Stimulated activated CD8-positive, alpha-beta memory T cell treated with anti-CD3 and anti-CD28 coated beads, Interleukin-4, amount 100 ng/mL, for 48 hours (primary cell): ENCODE measurements around the gene RYR1.

Experiments
- DNase-seq: peaks from one replicate; pipeline ENCODE4 v3.0.0-alpha.2; 2020

Gene RYR1

DNA sequence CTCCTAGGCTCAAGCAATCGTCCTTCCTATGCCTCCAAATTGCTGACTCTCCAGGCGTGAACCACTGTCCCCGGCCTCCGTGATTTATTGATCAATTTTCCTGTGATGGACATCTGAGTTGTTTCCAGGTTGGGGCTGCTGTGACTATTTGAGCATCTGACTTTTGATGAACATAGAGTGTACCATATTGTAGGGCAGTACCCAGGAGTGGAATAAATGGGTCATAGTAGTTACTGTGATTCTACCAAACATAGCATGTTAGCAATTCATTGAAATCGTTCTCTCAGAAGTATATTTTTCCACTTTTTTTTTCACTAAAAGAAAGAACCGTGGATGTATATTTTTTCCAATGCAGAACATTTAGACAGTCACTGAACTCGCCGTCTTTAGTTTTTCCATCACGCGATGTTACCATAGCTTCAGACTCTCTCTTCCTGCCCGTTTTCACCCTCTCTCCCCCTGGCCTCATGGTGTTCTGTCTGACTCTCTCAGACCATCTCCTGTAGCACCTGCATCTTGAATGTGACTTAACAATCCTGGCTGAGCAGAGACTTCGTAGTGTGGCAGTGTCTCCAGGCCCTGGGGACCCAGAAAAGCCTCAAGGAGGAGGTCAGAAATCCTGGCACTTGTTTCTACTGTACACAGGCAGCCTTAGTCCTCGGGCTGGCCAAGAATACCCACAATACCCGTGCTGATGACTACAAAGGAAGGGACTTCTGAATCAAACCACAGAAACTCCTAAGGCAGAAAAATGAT lies 4.3 kb upstream of the RYR1 start:
- DNase-seq, result peak; percentile 43

GRCh38 chr19:38429811-38430156 lies 3.7 kb upstream of the RYR1 start:
- no peak for DNase-seq

GRCh38 chr19:38430931-38431330 lies 2.6 kb upstream of the RYR1 start:
- no peak for DNase-seq

GRCh38 chr19:38434549-38435051 lies 1.1 kb downstream of the RYR1 start:
- no peak for DNase-seq

DNA sequence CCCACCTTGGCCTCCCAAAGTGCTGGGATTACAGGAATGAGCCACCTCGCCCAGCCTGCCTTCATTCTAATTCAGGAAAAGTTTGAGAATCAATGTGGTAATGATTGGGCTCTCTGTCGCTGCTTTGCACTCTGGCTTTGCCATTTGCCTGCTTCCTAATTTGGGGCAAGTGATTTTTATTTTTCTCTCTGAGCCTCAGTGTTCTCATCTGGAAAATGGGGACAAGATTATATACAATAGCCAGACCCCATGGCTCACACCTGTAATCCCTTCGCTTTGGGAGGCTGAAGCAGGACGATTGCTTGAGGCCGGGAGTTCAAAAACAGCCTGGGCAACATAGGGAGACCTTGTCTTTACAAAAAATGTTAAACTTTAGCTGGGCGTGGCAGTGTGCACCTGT lies 3.8 kb downstream of the RYR1 start:
- no peak for DNase-seq

GRCh38 chr19:38437917-38438316 lies 4.4 kb downstream of the RYR1 start:
- DNase-seq, result no peak

- no peak for DNase-seq
These were observed 7.1 kb downstream of the RYR1 start for GRCh38 chr19:38440592-38440991.

- peak; percentile 28 for DNase-seq
These were observed 8.3 kb downstream of the RYR1 start for GRCh38 chr19:38441657-38442348.

- no peak for DNase-seq
These were observed 9.2 kb downstream of the RYR1 start for GRCh38 chr19:38442736-38443135.

DNA sequence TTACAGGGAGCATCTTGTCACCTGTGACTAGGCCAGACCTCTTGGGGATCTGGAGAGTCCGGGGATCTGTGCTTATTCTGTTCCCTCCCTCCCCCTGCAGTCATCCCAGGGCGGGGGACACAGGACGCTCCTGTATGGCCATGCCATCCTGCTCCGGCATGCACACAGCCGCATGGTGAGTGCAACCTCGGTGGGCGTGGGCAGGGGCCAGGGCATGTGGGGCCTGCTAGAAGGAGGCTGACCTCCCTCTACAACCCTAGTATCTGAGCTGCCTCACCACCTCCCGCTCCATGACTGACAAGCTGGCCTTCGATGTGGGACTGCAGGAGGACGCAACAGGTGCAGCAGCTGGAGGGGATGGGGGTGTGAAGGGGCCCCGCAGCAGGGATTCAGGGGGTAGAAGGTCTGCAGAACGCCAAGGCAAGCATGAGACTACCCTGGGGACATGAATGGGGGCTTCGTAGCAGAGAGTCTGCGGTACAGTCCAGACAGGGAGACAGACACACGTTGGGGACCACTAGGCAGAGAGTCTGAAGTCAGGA lies 10.0 kb downstream of the RYR1 start:
- DNase-seq, result no peak

GRCh38 chr19:38444026-38444425 lies 10.5 kb downstream of the RYR1 start:
- no peak for DNase-seq

DNA sequence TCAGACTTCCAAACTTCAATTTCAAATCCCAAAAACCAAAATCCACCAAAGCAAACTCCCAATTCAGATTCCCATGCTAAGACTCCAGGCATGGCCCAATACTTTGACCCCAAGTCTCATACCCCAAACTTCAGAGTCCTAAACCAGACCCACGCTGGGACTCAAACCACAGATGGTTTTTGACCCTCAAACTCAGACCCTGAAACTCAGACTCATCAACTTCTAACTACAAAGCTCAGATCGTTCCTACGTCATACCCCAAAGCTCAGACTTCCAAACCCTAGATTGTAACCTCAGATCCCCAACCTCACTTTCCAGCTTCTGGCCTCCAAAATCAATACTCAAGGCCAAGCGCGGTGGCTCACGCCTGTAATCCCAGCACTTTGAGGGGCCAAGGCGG lies 11.9 kb downstream of the RYR1 start:
- no peak for DNase-seq

GRCh38 chr19:38448225-38448624 lies 14.7 kb downstream of the RYR1 start:
- no peak for DNase-seq

DNA sequence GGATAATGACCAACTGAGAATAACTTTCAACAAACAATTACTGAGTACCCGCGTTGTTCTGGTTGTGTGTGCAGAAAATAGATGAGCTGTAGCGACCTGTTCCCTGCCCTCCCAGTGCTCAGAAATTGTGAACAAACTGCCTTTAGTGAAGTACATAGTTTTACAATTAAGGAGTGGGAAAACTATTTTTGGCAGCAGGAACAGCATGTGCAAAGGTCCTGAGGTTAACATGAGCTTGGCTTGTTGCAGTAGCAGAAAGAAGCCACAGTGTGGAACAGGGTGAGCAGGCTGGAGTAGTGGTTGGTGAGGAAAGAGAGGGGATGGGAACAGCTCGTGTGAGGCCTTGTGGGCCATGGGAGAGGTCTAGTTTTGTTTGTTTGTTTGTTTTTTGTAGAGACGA lies 16.0 kb downstream of the RYR1 start:
- DNase-seq, result no peak

- DNase-seq, result no peak
These were observed 17.5 kb downstream of the RYR1 start for GRCh38 chr19:38451036-38451435.

- no peak for DNase-seq
These were observed 18.1 kb downstream of the RYR1 start for GRCh38 chr19:38451629-38452028.

GRCh38 chr19:38452430-38453366 lies 19.2 kb downstream of the RYR1 start:
- peak; percentile 57 for DNase-seq

- no peak for DNase-seq
These were observed 20.1 kb downstream of the RYR1 start for GRCh38 chr19:38453596-38453995.

GRCh38 chr19:38455031-38455430 lies 21.5 kb downstream of the RYR1 start:
- DNase-seq, result no peak

DNA sequence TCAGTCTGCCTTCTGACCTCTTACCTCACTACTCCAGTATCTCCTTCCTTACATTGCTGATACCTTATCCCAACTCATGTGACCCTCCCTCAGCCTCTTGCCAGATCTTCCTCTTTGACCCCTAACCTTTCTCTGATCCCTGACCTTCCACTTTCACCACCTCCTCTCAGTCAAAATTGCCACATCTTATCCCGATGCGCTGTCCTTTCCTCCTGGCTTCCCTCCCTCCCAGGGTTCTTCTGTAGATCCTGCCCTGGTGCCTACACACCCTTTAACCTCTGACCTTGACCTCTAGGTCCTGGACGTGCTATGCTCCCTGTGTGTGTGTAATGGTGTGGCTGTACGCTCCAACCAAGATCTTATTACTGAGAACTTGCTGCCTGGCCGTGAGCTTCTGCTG lies 23.7 kb downstream of the RYR1 start:
- DNase-seq, result no peak

GRCh38 chr19:38457690-38458405 lies 24.4 kb downstream of the RYR1 start:
- no peak for DNase-seq

DNA sequence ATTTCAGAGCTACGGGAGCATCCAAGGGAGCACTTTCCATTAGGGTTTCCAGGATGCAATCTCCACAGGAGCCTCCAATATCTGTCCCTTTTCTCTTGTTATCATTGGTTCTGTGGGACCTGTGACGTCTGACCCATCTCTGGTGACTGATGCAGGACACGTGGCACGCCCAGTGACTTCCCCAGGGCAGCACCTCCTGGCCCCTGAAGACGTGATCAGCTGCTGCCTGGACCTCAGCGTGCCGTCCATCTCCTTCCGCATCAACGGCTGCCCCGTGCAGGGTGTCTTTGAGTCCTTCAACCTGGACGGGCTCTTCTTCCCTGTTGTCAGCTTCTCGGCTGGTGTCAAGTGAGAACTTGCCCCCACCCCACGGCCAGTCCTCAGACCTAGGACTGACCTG lies 25.5 kb downstream of the RYR1 start:
- no peak for DNase-seq
